SIG-M5 treated with dmso at 0.1 percent for 504 hours (cell line): Measurements from ENCODE around the gene GMPR2.
"Not testable (repeated sequence)": the region's sequence is repeated elsewhere in the genome, so short reads cannot be mapped to it uniquely, and the experiment has no call there.

Source experiments
- DNase-seq: peaks from one replicate; lab custom pipeline; 2025; ENCODE audit not compliant: unreplicated experiment; lab: John Stamatoyannopoulos, UW

GMPR2 gene

GRCh38 chr14:24226473-24226872 lies 6.3 kb upstream of the GMPR2 start:
- DNase-seq: no peak

GRCh38 chr14:24228902-24229301 lies 3.8 kb upstream of the GMPR2 start:
- no peak for DNase-seq

GRCh38 chr14:24231263-24232120 lies 1.2 kb upstream of the GMPR2 start:
- peak; percentile 20 for DNase-seq

- peak; percentile 94 for DNase-seq
Measured at GRCh38 chr14:24232121-24232644, 546 bp upstream of the GMPR2 start, which contains the start of gene NEDD8. TSS of gene NEDD8 (minus strand) at chr14:24232367. CDS start at chr14:24232267, 100 bp downstream.

GRCh38 chr14:24233538-24233866 lies 773 bp downstream of the GMPR2 start:
- no peak for DNase-seq

- DNase-seq: no peak
Measured at GRCh38 chr14:24234095-24235005, 1.6 kb downstream of the GMPR2 start.

- no peak for DNase-seq
Measured at GRCh38 chr14:24235804-24236688, 3.3 kb downstream of the GMPR2 start.

- no peak for DNase-seq
Measured at GRCh38 chr14:24236689-24237462, 4.1 kb downstream of the GMPR2 start.

- no peak for DNase-seq
Measured at GRCh38 chr14:24237463-24237955, 4.8 kb downstream of the GMPR2 start.

- no peak for DNase-seq
Measured at GRCh38 chr14:24238123-24238522, 5.4 kb downstream of the GMPR2 start.

- no peak for DNase-seq
Measured at GRCh38 chr14:24238527-24239037, 5.9 kb downstream of the GMPR2 start.

GRCh38 chr14:24240110-24240918 lies 7.6 kb downstream of the GMPR2 start:
- DNase-seq: no peak

- peak; percentile 96 for DNase-seq
Measured at GRCh38 chr14:24241829-24242443, 9.2 kb downstream of the GMPR2 start.

GRCh38 chr14:24243336-24243836 lies 10.7 kb downstream of the GMPR2 start:
- DNase-seq: peak; percentile 53

- not testable (repeated sequence) for DNase-seq
Measured at GRCh38 chr14:24245350-24245749, 12.6 kb downstream of the GMPR2 start.

GRCh38 chr14:24246765-24247212 lies 14.1 kb downstream of the GMPR2 start:
- DNase-seq: peak; percentile 11

GRCh38 chr14:24247422-24247821 lies 14.7 kb downstream of the GMPR2 start:
- DNase-seq: no peak
